Erythroblast (primary cell): ENCODE data around the gene TRIM47.

Experiments used
- GATA1 ChIP-seq: IDR thresholded peaks from 2 replicates; pipeline ENCODE4 v1.6.1; 2011; ENCODE audit warnings: low read depth, mild to moderate bottlenecking, control low read depth, low read length, moderate library complexity
- POLR2A ChIP-seq: IDR thresholded peaks from 2 replicates; pipeline ENCODE4 v1.6.1; 2011; ENCODE audit warnings: mild to moderate bottlenecking, low read length

DNA sequence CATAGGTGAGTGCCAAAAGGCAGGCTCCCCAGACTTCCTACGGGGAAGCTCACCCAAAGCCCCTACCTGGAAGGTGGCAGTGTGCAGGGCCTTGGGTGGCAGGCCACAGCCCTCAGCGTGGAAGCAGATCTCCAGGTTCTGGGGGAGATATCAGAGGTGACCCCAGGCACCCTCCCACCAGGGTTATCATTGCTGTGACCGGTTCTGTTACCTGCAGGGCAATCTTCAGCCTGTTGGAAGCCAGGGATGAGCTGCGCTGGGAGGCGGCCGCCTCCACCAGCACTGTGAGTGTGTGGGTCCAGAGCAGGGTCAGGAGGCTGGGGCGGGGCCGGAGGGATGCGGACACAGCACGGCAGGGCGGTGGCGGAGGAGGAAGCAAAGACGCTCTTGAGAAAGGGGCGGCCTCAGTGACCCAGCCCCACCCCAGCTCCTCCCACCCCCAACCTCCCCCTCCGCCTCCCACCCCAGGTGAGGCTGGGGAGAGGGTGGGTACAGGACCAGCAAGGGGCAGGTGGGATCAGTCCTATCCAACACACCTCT is 47.3 kb downstream of the TRIM47 start:
- TF ChIP-seq POLR2A (no peak), GATA1 (no peak)
